22Rv1 (cell line): ENCODE measurements around the gene HGFAC.

ENCODE experiments used
- ZFX ChIP-seq: fragments of 450-650 bp; IDR thresholded peaks from 2 replicates; pipeline ENCODE4 v1.6.1; 2017; ENCODE audit warnings: antibody characterized with exemption, borderline replicate concordance
- TF ChIP-seq, protein P1 (sequence below): fragments of 450-650 bp; IDR thresholded peaks from 2 replicates; pipeline ENCODE4 v1.5.1; 2017; ENCODE audit warnings: mild to moderate bottlenecking

DNA sequence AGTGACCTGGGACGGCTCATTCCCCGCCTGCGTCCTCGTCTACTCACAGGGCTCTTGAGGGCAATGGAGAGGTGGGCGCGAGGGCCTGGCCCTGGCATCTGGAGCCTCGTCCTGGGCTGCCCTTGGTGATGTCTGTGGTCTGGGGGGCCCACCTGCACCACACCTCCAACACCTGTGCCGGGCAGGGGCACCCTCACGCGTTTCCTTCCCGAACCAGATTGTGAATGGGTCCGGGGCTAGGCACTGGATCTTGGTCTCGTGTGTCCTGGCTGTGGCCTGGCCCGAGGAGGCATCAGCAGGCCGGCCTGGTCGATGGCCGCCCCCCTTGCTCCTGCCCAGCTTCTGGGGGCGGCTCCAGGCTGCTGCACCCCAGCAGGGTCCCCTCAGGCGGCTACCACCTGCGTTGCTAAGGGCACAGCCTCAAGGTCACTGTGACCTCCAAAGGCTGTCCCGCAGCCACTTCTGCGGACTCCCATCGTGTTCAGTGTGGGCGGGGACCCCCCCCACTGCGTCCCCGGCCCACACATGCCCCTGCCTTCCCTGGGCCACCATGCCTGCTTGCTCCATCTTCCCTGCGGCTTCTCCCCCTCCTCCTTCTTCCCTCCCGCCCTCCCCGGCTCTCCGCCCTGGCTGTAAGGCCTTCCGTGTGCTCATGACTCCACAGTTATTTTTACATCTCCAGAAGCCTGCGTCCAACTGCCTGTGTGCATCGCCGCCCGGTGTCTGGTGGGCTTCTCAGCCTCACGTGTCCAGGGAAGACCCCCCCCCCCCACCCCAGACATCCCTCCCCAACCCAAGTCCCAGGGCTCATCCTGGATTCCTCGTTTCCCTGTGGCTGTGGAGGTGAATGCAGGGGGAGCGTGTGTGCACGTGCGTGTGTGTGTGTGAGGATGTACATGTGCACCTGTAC lies 25.2 kb downstream of the HGFAC start:
- TF ChIP-seq, protein P1, sequence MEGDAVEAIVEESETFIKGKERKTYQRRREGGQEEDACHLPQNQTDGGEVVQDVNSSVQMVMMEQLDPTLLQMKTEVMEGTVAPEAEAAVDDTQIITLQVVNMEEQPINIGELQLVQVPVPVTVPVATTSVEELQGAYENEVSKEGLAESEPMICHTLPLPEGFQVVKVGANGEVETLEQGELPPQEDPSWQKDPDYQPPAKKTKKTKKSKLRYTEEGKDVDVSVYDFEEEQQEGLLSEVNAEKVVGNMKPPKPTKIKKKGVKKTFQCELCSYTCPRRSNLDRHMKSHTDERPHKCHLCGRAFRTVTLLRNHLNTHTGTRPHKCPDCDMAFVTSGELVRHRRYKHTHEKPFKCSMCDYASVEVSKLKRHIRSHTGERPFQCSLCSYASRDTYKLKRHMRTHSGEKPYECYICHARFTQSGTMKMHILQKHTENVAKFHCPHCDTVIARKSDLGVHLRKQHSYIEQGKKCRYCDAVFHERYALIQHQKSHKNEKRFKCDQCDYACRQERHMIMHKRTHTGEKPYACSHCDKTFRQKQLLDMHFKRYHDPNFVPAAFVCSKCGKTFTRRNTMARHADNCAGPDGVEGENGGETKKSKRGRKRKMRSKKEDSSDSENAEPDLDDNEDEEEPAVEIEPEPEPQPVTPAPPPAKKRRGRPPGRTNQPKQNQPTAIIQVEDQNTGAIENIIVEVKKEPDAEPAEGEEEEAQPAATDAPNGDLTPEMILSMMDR, result no peak
- TF ChIP-seq ZFX, result no peak
